ENCODE measurements around the gene FNDC1. TPM values are rescaled to one million over a fixed set of nuclear protein-coding genes. Genes with fewer than 3 reads are reported as not detected.

Gene FNDC1
- total RNA-seq, 1 donor from 2014 or later = 0.64 TPM

DNA sequence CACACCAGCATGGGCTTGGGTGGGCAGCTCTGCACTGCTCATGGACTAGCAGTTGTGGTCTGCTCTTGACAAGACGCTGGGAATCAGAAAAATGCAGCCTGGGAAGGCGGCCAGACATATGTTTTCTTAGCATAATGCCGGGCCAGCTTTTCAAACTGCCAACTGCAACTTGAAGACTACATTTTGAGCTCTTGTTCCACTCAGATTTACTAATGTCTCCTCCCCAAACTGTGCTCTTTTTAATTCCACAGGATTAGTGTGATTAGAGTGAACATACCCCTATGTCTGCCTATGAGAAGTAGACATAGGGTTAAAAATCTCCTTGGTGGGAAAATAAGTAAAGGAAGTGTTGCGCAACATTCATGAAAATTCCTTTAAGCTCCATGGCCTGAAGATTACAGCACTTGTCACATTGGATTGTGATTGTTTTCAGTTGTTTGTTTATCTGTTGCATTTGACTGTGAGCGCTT, 5.3 kb upstream of the FNDC1 start:
- H3K4me3 Mint-ChIP-seq (ENCODE audit: unreplicated experiment) = no peak overlapping the region
- H3K4me1 Mint-ChIP-seq (ENCODE audit: unreplicated experiment) = peaks cover 16% of the 10 kb centered on the region
- peaks cover 2% of the 10 kb centered on the region for H3K36me3 Mint-ChIP-seq (ENCODE audit: unreplicated experiment)
- no peak overlapping the region for H3K27ac Mint-ChIP-seq (ENCODE audit: unreplicated experiment)
- H3K27me3 Mint-ChIP-seq (ENCODE audit: unreplicated experiment) = peaks cover 50% of the 10 kb centered on the region
- no peak for DNase-seq (ENCODE audit: extremely low spot score, unreplicated experiment)
- H3K9me3 Mint-ChIP-seq (ENCODE audit: unreplicated experiment) = peaks cover 4% of the 10 kb centered on the region
- TF ChIP-seq, protein P1, sequence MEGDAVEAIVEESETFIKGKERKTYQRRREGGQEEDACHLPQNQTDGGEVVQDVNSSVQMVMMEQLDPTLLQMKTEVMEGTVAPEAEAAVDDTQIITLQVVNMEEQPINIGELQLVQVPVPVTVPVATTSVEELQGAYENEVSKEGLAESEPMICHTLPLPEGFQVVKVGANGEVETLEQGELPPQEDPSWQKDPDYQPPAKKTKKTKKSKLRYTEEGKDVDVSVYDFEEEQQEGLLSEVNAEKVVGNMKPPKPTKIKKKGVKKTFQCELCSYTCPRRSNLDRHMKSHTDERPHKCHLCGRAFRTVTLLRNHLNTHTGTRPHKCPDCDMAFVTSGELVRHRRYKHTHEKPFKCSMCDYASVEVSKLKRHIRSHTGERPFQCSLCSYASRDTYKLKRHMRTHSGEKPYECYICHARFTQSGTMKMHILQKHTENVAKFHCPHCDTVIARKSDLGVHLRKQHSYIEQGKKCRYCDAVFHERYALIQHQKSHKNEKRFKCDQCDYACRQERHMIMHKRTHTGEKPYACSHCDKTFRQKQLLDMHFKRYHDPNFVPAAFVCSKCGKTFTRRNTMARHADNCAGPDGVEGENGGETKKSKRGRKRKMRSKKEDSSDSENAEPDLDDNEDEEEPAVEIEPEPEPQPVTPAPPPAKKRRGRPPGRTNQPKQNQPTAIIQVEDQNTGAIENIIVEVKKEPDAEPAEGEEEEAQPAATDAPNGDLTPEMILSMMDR (IDR thresholded peaks at IDR 0.05) = no peak

DNA sequence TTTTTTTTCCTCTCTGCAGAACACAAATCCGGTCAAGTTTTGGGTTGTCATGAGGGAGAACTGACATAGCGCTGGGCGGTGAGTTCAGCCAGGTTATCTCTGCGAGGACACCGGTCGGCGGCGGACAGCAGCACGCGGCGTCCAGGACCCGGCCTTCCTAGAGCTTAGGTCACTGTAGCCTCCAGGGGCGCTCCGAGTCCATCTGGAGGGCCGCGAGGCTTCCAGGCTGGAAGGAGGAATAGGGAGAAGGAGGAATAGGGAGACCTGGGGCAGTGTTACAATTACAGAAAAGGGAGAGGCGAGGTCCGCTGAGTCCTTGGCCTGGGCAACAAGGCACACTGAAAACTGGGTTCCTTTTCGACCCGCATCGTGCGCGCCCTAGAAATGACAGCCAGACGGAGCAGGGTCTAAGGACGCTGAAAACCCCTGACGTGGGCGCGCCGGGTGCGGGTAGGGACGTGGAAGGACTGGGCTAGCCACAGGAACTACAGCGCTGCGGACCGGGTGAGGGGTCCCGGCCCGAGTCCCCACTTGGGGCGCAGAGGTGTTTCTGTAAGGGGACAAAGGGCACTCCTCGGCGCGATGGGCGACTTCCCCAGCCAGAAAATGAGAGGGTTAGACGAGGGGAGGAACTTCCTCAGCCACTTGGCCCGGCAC, 536 bp upstream of the FNDC1 start:
- H3K27ac Mint-ChIP-seq (ENCODE audit: unreplicated experiment) = no peak overlapping the region
- DNase-seq (ENCODE audit: extremely low spot score, unreplicated experiment) = no peak
- peaks cover 2% of the 10 kb centered on the region for H3K36me3 Mint-ChIP-seq (ENCODE audit: unreplicated experiment)
- TF ChIP-seq, protein P1 (IDR thresholded peaks at IDR 0.05) = peak; percentile 19
- peaks cover 35% of the 10 kb centered on the region for H3K4me1 Mint-ChIP-seq (ENCODE audit: unreplicated experiment)
- H3K4me3 Mint-ChIP-seq (ENCODE audit: unreplicated experiment) = peak overlapping the region; percentile 61
- H3K27me3 Mint-ChIP-seq (ENCODE audit: unreplicated experiment) = peaks cover 79% of the 10 kb centered on the region
- no peaks in the 10 kb centered on the region for H3K9me3 Mint-ChIP-seq (ENCODE audit: unreplicated experiment)

DNA sequence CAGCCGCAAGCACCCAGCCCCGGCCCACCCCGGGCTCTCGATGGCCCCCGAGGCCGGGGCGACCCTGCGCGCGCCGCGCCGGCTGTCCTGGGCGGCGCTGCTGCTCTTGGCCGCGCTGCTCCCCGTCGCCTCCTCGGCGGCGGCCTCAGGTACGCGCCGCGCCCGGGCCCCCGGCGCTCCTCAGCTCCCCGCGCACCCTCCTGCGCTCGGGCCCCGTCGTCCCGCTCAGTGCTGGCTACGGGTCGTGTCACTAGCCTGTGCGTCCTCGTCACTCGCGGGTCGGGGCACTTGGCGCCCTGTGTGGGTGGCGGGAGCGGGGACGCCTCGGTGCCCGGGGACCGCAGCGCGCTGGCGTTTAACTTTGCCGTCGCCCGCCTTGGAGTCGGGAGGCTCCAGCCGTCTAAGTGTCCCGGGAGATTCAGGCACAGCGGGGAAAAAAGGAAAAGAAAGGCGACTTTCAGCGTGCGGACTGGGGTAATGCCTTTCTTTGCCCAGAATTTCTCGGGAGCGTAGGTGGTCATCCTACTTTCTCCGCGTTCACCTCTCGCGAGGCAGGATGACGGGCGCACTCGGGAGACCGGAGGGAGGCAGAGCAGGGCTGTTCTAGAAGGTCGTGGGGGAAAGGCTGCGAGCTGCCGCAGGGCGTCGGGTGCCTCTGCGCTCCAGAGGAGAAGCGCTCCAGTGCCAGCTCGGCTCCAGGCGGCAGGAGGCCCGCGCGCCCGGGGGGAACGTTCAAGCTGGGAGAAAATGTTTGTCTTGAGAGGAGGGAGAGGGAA, 545 bp downstream of the FNDC1 start:
- no peak for DNase-seq (ENCODE audit: extremely low spot score, unreplicated experiment)
- peaks cover 32% of the 10 kb centered on the region for H3K4me1 Mint-ChIP-seq (ENCODE audit: unreplicated experiment)
- H3K27ac Mint-ChIP-seq (ENCODE audit: unreplicated experiment) = peak overlapping the region; percentile 56
- peaks cover 2% of the 10 kb centered on the region for H3K36me3 Mint-ChIP-seq (ENCODE audit: unreplicated experiment)
- TF ChIP-seq, protein P1 (IDR thresholded peaks at IDR 0.05) = no peak
- H3K27me3 Mint-ChIP-seq (ENCODE audit: unreplicated experiment) = peaks cover 85% of the 10 kb centered on the region
- no peaks in the 10 kb centered on the region for H3K9me3 Mint-ChIP-seq (ENCODE audit: unreplicated experiment)
- peak overlapping the region; percentile 70 for H3K4me3 Mint-ChIP-seq (ENCODE audit: unreplicated experiment)

DNA sequence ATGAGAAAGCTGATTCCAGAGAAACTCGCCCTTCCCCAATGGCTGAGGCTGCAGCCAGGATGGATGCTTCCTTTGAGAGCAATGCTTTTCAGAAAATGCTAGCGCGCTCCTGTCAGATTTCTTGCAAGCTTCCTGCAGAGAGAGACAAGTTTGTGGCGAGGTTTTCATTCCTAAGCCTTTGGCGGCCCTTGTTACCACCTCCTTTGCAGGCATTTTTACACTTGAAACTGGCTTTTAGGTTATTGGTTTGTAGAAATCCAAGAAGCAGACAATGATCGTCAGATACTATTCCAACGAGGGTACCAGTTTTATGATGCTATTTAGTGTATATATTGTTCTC, 1.1 kb downstream of the FNDC1 start:
- H3K4me3 Mint-ChIP-seq (ENCODE audit: unreplicated experiment) = peak overlapping the region; percentile 70
- H3K9me3 Mint-ChIP-seq (ENCODE audit: unreplicated experiment) = no peaks in the 10 kb centered on the region
- peak overlapping the region; percentile 56 for H3K27ac Mint-ChIP-seq (ENCODE audit: unreplicated experiment)
- no peak for DNase-seq (ENCODE audit: extremely low spot score, unreplicated experiment)
- TF ChIP-seq, protein P1 (IDR thresholded peaks at IDR 0.05) = no peak
- peaks cover 82% of the 10 kb centered on the region for H3K27me3 Mint-ChIP-seq (ENCODE audit: unreplicated experiment)
- H3K4me1 Mint-ChIP-seq (ENCODE audit: unreplicated experiment) = peaks cover 32% of the 10 kb centered on the region
- H3K36me3 Mint-ChIP-seq (ENCODE audit: unreplicated experiment) = peaks cover 2% of the 10 kb centered on the region

DNA sequence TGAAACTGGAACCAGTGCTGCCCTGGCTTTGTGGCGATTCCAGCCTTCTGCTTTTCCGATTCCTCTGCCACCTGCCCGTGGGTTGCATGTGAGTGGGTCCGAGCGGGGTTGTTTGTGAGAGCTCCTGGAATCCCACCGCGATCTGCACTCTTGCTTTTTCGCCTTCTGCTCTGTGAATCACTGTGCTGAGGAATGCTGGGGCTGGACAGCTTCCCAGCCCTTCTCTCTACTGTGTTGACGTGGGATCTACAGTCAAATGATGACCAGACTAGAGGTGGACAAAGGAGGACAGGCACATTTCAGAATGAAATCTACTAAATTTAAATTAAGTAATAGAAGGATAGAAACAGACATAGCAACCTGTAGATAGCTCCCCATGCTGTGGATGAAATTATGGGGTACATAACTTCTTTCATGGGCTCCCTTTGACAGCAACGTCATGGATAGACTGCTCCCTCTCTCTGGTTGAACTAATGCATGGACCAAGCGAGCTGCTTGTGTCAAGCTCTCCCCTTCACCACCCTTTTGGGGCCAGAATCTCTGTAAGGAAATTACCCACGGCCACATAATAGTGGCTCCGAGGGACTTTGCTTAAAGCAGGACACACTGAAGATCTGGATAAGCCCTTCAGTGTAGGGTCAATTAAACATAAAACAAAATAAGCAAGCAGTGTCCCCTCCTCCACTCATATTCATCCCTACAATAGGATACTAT, 2.0 kb downstream of the FNDC1 start:
- TF ChIP-seq, protein P1 (IDR thresholded peaks at IDR 0.05) = no peak
- H3K4me1 Mint-ChIP-seq (ENCODE audit: unreplicated experiment) = peaks cover 32% of the 10 kb centered on the region
- peak overlapping the region; percentile 38 for H3K4me3 Mint-ChIP-seq (ENCODE audit: unreplicated experiment)
- H3K36me3 Mint-ChIP-seq (ENCODE audit: unreplicated experiment) = peaks cover 2% of the 10 kb centered on the region
- no peak overlapping the region for H3K27ac Mint-ChIP-seq (ENCODE audit: unreplicated experiment)
- H3K27me3 Mint-ChIP-seq (ENCODE audit: unreplicated experiment) = peaks cover 79% of the 10 kb centered on the region
- DNase-seq (ENCODE audit: extremely low spot score, unreplicated experiment) = no peak
- H3K9me3 Mint-ChIP-seq (ENCODE audit: unreplicated experiment) = no peaks in the 10 kb centered on the region

All from osteocyte (in vitro differentiated cells).